Hepatocyte (in vitro differentiated cells): ENCODE results near the gene SETBP1.

Experiments used
- EZH2phosphoT487 ChIP-seq: fragments of 200-600 bp; sonication (generic); IDR thresholded peaks from one replicate; pipeline ENCODE4 v1.6.1; 2018; ENCODE audit warnings: antibody characterized with exemption, mild to moderate bottlenecking, low read depth, moderate library complexity; ENCODE audit not compliant: unreplicated experiment, severe bottlenecking
- TF ChIP-seq, protein P1 (sequence below): fragments of 200-600 bp; sonication (generic); IDR thresholded peaks from 2 replicates; pipeline ENCODE4 v1.5.1; 2016; ENCODE audit warnings: antibody characterized with exemption, mild to moderate bottlenecking; ENCODE audit not compliant: poor library complexity

DNA sequence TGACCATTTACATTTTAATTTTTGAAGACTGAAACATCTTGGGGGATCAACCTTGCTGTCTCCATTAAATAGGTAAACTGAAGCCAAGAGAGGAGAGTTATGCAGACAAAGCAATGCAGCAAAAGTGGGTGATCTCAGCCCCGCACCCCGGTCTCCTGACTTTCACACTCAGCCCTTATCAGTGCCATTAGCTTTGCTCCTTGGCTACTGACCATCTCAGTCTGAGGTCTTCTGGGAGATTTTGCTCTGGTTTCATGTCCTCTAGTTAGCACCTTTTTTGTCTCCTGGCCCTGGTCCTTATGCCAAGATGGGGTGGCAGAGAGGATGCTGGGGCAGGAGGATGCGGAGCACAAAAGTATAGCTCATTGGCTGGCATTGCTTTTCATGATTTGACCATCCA is 61.4 kb downstream of the SETBP1 start:
- TF ChIP-seq, protein P1, sequence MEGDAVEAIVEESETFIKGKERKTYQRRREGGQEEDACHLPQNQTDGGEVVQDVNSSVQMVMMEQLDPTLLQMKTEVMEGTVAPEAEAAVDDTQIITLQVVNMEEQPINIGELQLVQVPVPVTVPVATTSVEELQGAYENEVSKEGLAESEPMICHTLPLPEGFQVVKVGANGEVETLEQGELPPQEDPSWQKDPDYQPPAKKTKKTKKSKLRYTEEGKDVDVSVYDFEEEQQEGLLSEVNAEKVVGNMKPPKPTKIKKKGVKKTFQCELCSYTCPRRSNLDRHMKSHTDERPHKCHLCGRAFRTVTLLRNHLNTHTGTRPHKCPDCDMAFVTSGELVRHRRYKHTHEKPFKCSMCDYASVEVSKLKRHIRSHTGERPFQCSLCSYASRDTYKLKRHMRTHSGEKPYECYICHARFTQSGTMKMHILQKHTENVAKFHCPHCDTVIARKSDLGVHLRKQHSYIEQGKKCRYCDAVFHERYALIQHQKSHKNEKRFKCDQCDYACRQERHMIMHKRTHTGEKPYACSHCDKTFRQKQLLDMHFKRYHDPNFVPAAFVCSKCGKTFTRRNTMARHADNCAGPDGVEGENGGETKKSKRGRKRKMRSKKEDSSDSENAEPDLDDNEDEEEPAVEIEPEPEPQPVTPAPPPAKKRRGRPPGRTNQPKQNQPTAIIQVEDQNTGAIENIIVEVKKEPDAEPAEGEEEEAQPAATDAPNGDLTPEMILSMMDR: no peak
- TF ChIP-seq EZH2phosphoT487: no peak
